HG03520 (cell line): ENCODE measurements around the gene SLC66A2.

Experiments
- ATAC-seq: cut with Tn5 transposase; IDR thresholded peaks from one replicate; pipeline ENCODE4 v1.9.1; 2021; ENCODE audit warnings: mild to moderate bottlenecking, moderate library complexity; ENCODE audit not compliant: unreplicated experiment

SLC66A2 gene

DNA sequence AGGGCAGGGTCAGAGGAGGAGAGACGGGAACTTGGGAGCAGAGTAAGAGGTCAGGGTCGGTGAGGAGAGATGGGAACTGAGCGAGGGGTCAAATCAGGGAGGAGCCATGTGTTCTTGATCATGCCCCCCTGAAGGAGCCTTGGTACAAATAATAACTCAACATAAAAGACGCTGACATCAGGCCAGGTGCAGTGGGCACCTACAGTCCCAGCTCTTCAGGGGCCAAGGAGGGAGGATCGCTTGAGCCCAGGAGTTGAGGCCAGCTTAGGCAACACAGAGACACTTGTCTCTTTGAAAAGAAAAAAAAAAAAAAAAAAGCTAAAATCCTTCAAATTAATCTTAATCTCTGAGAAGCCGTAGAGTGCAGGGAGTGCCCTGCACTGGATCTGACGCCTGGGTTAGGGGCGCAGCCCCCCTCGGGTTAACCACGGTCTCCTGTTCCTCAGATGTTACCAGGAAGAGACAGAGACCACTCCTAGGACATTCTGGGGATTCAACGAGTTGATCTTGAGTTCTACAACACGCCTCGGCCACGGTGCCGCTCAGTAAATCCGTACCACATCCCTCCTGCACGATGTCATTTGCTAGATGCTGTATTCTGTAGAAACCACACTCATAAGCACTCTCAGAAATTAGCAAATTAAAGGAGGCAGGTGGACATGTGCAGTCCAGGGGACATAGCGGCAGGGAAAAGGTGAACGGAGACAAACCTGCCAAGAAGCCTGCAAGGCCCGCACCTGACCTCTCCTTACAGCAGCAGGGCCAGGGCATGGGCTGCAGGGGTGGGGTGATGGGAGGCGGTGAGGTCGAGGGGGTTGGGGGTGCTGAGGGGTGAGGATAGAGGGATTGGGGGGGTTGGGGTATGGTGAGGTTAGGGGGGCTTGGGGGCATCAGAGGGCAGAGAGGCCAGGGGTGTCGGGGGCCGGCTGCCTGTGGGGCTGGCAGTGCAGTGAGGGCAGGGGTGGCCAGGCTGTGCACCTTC is 29.2 kb downstream of the SLC66A2 start:
- no peak for ATAC-seq

DNA sequence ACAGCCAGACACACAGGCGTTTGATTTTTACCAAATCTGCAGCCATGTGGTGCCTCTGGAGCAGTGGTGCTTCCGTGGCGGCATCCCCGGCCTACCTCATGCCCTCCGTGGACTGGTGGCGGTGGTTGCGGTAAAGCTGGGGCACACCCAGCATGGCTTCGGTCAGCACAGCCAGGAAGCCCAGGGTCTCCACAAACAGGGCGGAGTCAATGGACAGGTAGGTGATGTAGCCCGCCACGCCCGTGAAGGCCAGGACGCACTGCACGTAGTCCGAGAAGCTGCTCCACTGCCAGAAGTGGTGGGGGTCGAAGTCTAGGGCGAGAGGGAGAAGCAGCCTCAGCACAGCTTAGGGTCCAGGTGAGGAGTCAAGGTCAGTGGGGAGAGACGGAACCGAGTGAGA is 32.4 kb downstream of the SLC66A2 start:
- no peak for ATAC-seq

DNA sequence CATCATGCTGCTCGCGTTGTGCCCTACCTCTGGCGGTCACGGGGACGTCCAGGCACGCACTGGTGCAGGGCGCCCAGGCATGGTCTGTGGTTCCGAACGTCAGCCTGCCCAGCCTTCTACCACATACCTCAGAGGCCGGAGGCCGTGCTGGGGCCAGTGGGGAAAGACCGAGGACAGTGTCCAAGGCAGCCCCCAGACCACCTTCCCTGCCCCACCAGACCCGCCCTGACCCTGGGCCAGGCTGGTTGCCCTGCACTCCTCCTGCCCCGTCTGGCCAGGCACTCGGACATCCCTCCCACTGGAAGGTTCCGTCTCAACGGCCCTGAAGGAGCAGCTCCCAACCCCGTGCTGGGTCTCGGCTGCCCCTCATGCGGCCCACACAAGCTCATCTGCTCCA is 32.8 kb downstream of the SLC66A2 start:
- no peak for ATAC-seq

DNA sequence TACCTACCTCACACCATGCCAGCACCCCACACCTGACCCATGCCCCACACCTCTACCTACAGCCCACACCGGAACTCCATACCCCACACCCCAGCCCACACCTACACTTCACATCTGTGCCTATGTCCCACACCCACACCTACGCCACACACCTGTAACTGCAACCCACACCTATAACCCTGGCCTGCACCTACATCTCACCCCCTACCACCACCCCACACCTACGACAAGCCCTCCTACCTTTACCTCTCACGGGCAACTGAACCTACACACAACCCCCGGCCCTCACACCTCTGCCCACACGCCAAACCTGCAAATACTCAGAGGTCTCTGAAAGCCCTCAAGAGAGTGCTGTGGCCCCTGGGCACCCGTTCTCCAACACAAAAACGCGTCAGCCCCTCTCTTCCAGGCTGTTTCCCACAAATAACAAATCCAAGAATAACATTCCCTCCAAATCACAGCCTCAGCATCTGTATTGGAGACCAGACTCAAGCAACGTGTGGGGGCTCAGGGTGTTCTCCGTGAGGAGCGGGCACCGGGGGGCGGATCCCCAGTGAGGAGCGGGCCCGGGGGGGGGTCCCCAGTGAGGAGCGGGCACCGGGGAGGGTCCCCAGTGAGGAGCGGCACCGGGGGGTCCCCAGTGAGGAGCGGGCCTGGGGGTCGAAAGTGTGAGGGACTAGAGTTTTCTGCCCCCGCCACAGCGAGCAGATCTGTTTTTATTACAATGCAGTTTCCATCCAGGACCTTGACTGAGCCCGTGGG is 33.4 kb downstream of the SLC66A2 start:
- no peak for ATAC-seq

GRCh38 chr18:79917169-79917852 is 34.1 kb downstream of the SLC66A2 start:
- no peak for ATAC-seq

DNA sequence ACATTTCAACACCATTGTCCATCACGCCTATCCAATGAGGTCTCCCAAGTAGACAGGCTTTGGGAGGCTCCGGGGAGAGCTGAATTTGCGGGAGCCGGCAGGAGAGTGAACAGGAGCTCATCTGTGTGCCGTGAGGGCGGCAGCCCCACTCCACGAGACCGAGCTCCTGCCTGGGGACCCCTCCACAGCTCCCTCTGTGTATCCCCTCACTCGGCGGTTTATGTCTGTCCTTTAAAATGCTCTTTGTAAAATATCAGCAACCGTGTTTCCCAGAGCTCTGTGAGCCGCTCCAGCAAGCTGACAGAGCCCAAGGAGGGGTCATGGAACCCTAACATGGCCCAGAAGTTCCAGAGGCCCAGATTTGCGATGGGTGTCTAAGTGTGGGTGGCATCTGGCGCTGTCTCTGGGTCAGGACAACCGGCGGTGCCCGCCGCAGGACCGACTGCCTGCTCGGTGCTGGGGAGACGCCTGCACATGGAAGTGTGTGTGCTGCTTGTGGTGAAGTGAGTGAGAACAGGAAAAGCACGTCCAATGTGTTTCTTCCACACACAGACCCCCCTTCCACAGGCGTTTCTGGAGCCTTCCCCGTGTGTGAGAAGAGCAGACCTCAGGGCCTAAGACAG is 34.8 kb downstream of the SLC66A2 start:
- no peak for ATAC-seq

DNA sequence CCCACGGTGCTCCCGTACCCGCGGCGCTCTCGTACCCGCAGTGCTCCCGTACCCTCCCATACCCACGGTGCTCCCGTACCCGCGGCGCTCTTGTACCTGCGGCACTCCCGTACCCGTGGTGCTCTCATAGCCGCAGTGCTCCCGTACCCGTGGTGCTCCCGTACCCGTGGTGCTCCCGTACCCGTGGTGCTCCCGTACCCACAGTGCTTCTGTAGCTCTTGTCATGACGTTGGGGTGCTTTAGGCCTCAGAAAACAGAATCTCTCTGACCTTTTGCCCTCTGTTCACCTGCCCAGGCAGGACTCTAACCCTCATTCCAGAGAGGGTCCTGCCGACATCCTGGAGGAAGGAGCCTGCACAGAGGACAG is 35.3 kb downstream of the SLC66A2 start:
- no peak for ATAC-seq

DNA sequence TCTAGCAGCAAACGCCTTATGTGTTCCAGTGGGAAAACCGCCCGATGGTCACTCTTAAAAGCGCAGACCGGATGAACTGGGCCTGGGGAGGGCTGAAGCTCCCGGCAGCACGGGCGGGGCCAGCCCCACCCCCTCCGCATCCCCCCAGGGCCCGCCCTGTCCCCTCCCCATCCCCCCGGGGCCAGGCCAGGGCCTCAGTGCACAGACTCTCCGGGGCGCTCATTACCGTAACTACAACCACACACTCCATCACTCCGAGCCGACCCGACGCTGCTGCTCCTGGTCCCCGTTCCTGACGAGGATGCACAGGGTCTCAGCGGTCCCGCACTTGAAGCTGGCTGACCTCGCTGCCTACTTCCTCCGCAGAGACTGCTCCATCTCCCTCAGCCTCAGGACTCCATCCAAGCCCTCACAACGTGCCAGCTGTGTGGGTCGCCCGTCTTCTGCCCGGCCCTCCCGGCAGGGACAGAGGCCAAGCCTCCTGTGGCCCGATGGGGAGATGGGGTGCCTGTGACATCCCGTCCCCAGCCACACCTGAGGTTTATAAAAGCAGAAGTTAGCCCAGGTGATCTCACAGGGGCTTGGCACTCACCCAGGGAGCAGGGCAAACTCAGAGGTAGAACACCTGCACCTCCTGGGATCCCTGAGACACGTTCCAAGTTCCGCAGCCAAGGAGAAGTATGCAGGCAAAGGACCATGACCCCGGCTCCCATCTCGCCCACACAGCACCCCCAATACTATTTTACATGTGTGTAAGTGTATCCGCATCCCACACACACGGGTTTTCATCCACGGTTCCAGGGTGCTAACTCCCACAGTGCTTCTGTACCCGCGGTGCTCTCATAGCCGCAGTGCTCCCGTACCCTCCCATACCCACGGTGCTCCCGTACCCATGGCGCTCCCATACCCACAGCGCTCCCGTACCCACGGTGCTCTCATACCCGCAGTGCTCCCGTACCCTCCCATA is 36.0 kb downstream of the SLC66A2 start:
- ATAC-seq, result no peak

DNA sequence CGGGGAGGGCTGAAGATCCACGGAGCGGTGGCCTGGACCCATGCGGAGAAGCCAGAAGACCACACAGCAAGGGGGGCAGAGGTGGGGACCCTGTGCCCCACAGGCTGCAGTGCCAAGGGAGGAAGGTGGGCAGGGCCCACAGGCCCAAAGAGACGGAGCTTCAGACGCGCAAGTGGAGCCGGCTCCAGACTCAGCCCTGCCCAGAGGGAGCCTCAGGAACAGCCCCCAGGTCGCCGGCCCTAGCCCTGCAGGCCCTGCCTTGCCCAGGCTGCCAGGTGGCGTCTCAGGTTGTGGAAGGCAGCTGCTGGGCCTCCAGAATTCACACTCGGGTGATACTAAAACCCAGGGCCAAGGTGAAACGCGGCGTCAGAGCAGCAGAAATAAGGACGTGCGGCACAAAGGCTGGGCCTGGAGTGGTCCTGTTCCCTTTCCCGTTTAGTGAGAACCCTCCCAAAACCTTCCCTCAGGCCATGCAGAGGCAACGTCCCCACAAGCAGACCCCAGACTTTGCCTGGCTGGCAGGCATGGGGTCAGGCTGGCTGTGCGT is 36.8 kb downstream of the SLC66A2 start:
- no peak for ATAC-seq

DNA sequence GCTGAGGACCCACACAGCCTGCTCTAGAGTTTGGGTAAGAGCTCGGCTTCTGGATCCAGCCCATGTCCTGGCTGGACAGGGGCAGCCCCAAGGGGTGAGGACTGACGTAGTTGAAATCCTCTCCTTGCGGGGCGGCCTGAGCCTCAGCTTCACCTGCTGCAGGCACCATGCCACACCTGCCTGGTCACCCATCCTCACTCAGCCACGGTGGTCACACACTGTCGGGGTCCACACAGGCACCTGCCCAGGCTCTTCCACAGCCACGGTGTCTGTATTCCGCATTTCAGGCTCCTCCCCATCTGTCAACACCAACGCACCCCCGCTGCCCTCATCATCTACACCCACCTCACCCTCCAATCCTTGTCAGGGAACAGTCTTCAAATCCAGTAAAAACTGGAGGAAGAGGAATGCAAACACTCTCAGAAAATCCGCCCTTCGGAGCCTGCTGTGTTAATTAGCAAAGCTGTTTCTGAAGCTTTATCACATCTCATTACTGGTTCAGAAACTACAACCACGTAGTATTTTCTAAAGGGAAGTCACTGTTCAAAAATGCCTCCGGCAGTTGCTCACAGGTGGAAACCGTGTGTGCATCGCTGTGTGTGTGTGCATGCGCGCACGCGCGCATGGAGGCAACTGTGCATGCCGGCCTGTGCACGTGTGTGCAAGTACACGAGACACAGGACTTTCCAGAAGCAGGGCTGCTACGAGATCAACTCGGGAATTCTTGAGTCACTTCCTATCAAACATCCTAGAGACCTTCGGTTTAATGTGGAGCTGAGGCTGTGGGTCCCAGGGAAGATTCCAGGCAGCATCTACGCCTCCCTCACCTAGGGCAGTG is 38.2 kb downstream of the SLC66A2 start:
- no peak for ATAC-seq

DNA sequence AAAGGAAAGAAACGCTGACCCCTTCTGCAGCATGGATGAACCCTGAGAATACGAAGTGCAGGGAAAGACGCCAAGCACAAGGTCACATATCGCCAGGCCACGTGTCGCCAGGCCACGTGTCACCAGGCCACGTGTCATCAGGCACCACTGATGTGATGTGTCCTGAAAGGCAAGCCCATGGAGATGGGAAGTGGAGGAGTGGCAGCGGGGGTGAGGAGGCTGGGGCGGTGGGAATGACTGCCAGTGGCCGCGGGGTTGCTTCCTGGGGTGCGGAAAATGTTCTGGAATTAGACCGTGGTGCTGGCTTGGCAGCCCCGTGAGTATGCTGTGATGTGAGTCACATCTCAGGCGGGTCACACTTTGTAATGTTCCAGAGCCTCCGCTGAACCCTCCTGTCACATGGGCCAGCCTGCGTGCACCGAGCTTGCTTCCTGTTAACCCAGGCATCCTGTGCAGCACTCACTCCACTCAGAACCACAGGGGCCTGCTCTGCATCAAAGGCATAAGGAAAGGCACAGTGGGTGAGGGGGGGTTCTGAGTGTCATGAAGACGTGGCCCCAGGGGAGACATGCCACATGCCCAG is 39.0 kb downstream of the SLC66A2 start:
- ATAC-seq, result no peak

DNA sequence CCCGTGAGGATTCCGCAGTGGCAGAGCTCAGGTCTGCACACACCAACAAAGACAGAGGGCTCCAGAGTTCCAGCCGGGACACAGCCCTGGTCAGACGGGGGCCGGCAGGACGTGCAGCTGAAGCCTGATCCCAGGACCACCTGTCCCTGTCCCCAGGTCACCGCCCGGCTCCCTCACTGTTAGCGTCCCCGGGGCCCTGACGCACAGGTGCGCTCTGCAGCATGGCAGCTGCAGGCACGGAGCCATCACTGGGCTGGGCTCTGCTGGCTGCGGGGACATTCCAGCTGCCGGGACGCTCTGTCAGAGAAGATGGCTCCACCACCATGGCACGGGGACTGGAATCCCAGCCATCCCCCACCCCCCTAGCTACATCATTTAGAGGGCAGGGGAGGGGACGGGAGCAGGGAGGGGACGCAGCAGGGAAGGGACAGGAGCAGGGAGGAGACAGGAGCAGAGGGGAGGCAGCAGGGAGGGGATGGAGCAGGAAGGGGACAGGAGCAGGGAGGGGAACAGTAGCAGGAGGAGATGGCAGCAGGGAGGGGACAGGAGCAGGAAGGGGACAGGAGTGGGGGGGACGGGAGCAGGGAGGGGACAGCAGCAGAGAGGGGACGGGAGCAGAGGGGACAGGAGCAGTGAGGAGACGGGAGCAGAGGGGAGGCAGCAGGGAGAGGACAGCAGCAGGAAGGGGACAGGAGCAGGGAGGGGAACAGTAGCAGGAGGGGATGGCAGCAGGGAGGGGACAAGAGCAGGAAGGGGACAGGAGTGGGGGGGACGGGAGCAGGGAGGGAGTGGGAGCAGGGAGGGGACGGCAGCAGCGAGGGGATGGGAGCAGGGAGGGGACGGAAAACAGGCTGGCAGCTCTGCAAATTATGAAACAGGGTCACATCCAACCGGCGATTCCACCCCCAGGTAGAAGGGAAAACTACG is 39.8 kb downstream of the SLC66A2 start:
- no peak for ATAC-seq

- ATAC-seq, result no peak
These were observed 40.7 kb downstream of the SLC66A2 start for GRCh38 chr18:79910563-79911343.

DNA sequence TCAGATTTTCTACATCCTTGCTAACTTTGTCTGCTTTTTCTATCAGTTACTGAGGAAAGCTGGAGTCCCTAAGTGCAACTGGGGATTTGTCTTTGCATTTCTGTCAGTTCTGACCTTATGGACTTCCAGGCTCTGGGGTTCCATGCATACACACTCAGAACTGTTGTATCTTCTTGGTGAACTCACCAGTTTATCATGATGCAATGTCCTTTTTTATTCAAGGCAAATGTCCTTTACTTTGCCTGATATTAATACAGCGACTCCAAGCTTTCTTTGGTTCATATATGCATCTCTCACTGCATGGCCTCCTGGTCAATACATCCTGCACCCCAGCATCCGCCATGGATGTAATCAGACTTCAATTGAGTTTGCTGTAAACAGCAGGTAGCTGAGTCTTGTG is 44.7 kb downstream of the SLC66A2 start:
- ATAC-seq, result no peak

- ATAC-seq, result no peak
These were observed 45.5 kb downstream of the SLC66A2 start for GRCh38 chr18:79905993-79906392.

DNA sequence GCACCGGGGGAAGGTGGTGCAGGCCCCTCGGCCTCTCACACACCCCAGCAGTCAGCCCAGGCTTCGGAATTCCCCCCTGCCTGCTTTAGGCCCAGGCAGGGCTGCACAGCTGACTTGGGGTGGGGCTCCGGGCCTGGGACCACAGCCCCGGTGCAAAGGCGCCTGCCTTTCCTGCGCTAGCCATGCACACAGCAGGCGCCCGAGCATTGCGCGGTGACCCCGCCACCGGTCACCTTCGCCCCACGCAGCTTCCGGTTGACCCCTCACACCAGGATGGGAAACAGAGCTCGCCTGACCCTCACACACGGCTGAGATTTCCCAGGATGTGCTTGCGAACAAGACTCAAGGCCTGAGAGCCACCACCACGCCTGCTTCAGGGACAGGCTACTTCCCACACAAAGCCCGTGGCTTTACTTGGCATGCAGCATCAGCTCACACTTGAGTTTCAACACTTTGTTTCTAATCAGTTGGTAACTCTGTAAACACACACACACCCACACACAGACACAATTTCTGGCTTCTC is 46.0 kb downstream of the SLC66A2 start:
- no peak for ATAC-seq
